ENCODE measurements around the gene MEIS1. TPM values are rescaled to one million over a fixed set of nuclear protein-coding genes. Genes with fewer than 3 reads are reported as not detected.

Gene MEIS1
- total RNA-seq, 3 donors from 2014 or later, result 23.2 to 196 (median 33.4) TPM

GRCh38 chr2:66515743-66516142 is 80.8 kb downstream of the MEIS1 start:
- Histone ChIP-seq H3K36me3 (ENCODE audit: low read depth) (no peaks in the 10 kb centered on the region), H3K9me3 (no peaks in the 10 kb centered on the region), H3K4me3 (no peak overlapping the region), H3K4me1 (ENCODE audit: low read depth) (no peaks in the 10 kb centered on the region)
- DNase-seq, result no peak
- TF ChIP-seq CTCF (IDR thresholded peaks at IDR 0.05), result no peak
- ATAC-seq, result no peak
- intact Hi-C loops (cut with DNase I, micrococcal nuclease), result no loop called here

GRCh38 chr2:66516499-66516898 is 81.6 kb downstream of the MEIS1 start:
- DNase-seq (no peak), ATAC-seq (no peak)
- TF ChIP-seq CTCF (IDR thresholded peaks at IDR 0.05), result no peak
- H3K36me3 ChIP-seq (ENCODE audit: low read depth), result no peaks in the 10 kb centered on the region
- intact Hi-C loops (cut with DNase I, micrococcal nuclease), result no loop called here
- H3K9me3 ChIP-seq, result no peaks in the 10 kb centered on the region
- no peaks in the 10 kb centered on the region for H3K4me1 ChIP-seq (ENCODE audit: low read depth)
- H3K4me3 ChIP-seq, result no peak overlapping the region

- Histone ChIP-seq H3K36me3 (ENCODE audit: low read depth) (no peaks in the 10 kb centered on the region), H3K4me3 (no peak overlapping the region), H3K9me3 (no peaks in the 10 kb centered on the region), H3K4me1 (ENCODE audit: low read depth) (no peaks in the 10 kb centered on the region)
- intact Hi-C loops (cut with DNase I, micrococcal nuclease), result no loop called here
- no peak for ATAC-seq
- DNase-seq, result no peak
- no peak for TF ChIP-seq CTCF (IDR thresholded peaks at IDR 0.05)
These were observed 82.8 kb downstream of the MEIS1 start for GRCh38 chr2:66517772-66518171.

GRCh38 chr2:66519264-66519843 is 84.4 kb downstream of the MEIS1 start:
- DNase-seq (no peak), ATAC-seq (no peak)
- Histone ChIP-seq H3K36me3 (ENCODE audit: low read depth) (no peaks in the 10 kb centered on the region), H3K4me3 (no peak overlapping the region), H3K4me1 (ENCODE audit: low read depth) (no peaks in the 10 kb centered on the region), H3K9me3 (no peaks in the 10 kb centered on the region)
- TF ChIP-seq CTCF (IDR thresholded peaks at IDR 0.05), result no peak
- intact Hi-C loops (cut with DNase I, micrococcal nuclease), result no loop called here

- H3K4me3 ChIP-seq, result no peak overlapping the region
- no peak for ATAC-seq
- no peaks in the 10 kb centered on the region for H3K36me3 ChIP-seq (ENCODE audit: low read depth)
- DNase-seq, result no peak
- intact Hi-C loops (cut with DNase I, micrococcal nuclease), result no loop called here
- TF ChIP-seq CTCF (IDR thresholded peaks at IDR 0.05), result no peak
- H3K4me1 ChIP-seq (ENCODE audit: low read depth), result no peaks in the 10 kb centered on the region
- H3K9me3 ChIP-seq, result no peaks in the 10 kb centered on the region
These were observed 86.5 kb downstream of the MEIS1 start for GRCh38 chr2:66521291-66521922.
